ENCODE data around the gene ANKRD23.

Gene ANKRD23

GRCh38 chr2:96813656-96814055 is 30.2 kb downstream of the ANKRD23 start:
- H3K4me3 Mint-ChIP-seq: peak overlapping the region in 2 of 3 experiments; percentile 24 to 47
- no peak for TF ChIP-seq CTCF (IDR thresholded peaks at IDR 0.05; ENCODE audit: unreplicated experiment in 3 of 3)
- peaks cover 4% of the 10 kb centered on the region for H3K27me3 Mint-ChIP-seq (ENCODE audit: low read depth)
- no peaks in the 10 kb centered on the region for H3K9me3 Mint-ChIP-seq
- peaks cover 12% of the 10 kb centered on the region for H3K36me3 Mint-ChIP-seq (ENCODE audit: low read depth)
- H3K27ac Mint-ChIP-seq: no peak overlapping the region
- H3K4me1 Mint-ChIP-seq: peaks cover 30% of the 10 kb centered on the region

- H3K27ac Mint-ChIP-seq: no peak overlapping the region
- peak overlapping the region in 1 of 3 experiments; percentile 15 for H3K4me3 Mint-ChIP-seq
- H3K4me1 Mint-ChIP-seq: peaks cover 26% of the 10 kb centered on the region
- H3K9me3 Mint-ChIP-seq: no peaks in the 10 kb centered on the region
- H3K36me3 Mint-ChIP-seq (ENCODE audit: low read depth): peaks cover 12% of the 10 kb centered on the region
- TF ChIP-seq CTCF (IDR thresholded peaks at IDR 0.05; ENCODE audit: unreplicated experiment in 3 of 3): no peak
- H3K27me3 Mint-ChIP-seq (ENCODE audit: low read depth): no peaks in the 10 kb centered on the region
These were observed 31.9 kb downstream of the ANKRD23 start for GRCh38 chr2:96811917-96812316.

- Mint-ChIP-seq H3K27ac (no peak overlapping the region), H3K4me3 (no peak overlapping the region), H3K4me1 (peaks cover 31% of the 10 kb centered on the region), H3K9me3 (no peaks in the 10 kb centered on the region), H3K36me3 (ENCODE audit: low read depth) (peaks cover 19% of the 10 kb centered on the region), H3K27me3 (ENCODE audit: low read depth) (no peaks in the 10 kb centered on the region)
- no peak for TF ChIP-seq CTCF (IDR thresholded peaks at IDR 0.05; ENCODE audit: unreplicated experiment in 3 of 3)
These were observed 33.0 kb downstream of the ANKRD23 start for GRCh38 chr2:96810783-96811192.

GRCh38 chr2:96809951-96810782 is 33.7 kb downstream of the ANKRD23 start:
- peaks cover 19% of the 10 kb centered on the region for H3K36me3 Mint-ChIP-seq (ENCODE audit: low read depth)
- H3K9me3 Mint-ChIP-seq: no peaks in the 10 kb centered on the region
- H3K4me1 Mint-ChIP-seq: peaks cover 26% of the 10 kb centered on the region
- TF ChIP-seq CTCF (IDR thresholded peaks at IDR 0.05; ENCODE audit: unreplicated experiment in 3 of 3): no peak
- no peak overlapping the region for H3K4me3 Mint-ChIP-seq
- H3K27me3 Mint-ChIP-seq (ENCODE audit: low read depth): no peaks in the 10 kb centered on the region
- H3K27ac Mint-ChIP-seq: no peak overlapping the region

- Mint-ChIP-seq H3K27me3 (ENCODE audit: low read depth) (no peaks in the 10 kb centered on the region), H3K27ac (no peak overlapping the region), H3K4me3 (no peak overlapping the region), H3K9me3 (no peaks in the 10 kb centered on the region), H3K4me1 (peaks cover 25% of the 10 kb centered on the region), H3K36me3 (ENCODE audit: low read depth) (peaks cover 19% of the 10 kb centered on the region)
- no peak for TF ChIP-seq CTCF (IDR thresholded peaks at IDR 0.05; ENCODE audit: unreplicated experiment in 3 of 3)
These were observed 34.5 kb downstream of the ANKRD23 start for GRCh38 chr2:96809216-96809882.

All from nephron (organoid).